HL-60 (cell line): ENCODE data around the gene WDR3.

Source experiments
- CTCF ChIP-seq: IDR thresholded peaks from one replicate; pipeline ENCODE4 v1.5.1; 2011; ENCODE audit warnings: low read length, control low read depth, inconsistent platforms; ENCODE audit not compliant: insufficient read depth
- REST ChIP-seq: IDR thresholded peaks from 2 replicates; pipeline ENCODE4 v1.6.1; 2012; ENCODE audit warnings: low read depth; ENCODE audit not compliant: insufficient replicate concordance

- TF ChIP-seq CTCF (no peak), REST (no peak)
Measured at GRCh38 chr1:117942293-117942692, 12.8 kb downstream of the WDR3 start.
